ENCODE data around the gene FPR2. TPM values are rescaled to one million over a fixed set of nuclear protein-coding genes. Genes with fewer than 3 reads are reported as not detected.

The FPR2 gene
- total RNA-seq, 2 experiments from 2014 or later, result not detected

GRCh38 chr19:51716925-51717324 lies 44.1 kb upstream of the FPR2 start:
- H3K9me3 ChIP-seq (ENCODE audit: control insufficient read depth in 1 of 2, insufficient read depth in 1 of 2, low read length in 2 of 2), result peaks cover 0 to 10% of the 10 kb centered on the region in 2 experiments
- ChIA-PET POLR2A (no interaction called here), CTCF (no interaction called here)
- no peaks in the 10 kb centered on the region for H3K36me3 Mint-ChIP-seq (ENCODE audit: low read depth)
- ATAC-seq (ENCODE audit: poor library complexity), result no peak
- H3K4me1 Mint-ChIP-seq (ENCODE audit: low read depth), result no peaks in the 10 kb centered on the region
- no peak overlapping the region for H3K4me3 Mint-ChIP-seq
- peaks cover 3% of the 10 kb centered on the region for H3K9me3 Mint-ChIP-seq
- H3K27me3 ChIP-seq (ENCODE audit: control insufficient read depth in 1 of 2, insufficient read depth in 2 of 2, low read length in 2 of 2), result peaks cover 31 to 40% of the 10 kb centered on the region in 2 experiments
- intact Hi-C loops (cut with DNase I, micrococcal nuclease), result loop anchor here in 1 of 2 experiments (5.0 kb wide), 1 partner anchor 45 kb away; no protein-coding TSS in a partner anchor
- no peaks in the 10 kb centered on the region for H3K36me3 ChIP-seq (ENCODE audit: insufficient read depth, low read length)
- no peak overlapping the region for H3K27ac ChIP-seq (ENCODE audit: low read depth in 1 of 2, low read length in 2 of 2)
- no peak for DNase-seq
- H3K27me3 Mint-ChIP-seq, result peaks cover 45% of the 10 kb centered on the region
- H3K27ac Mint-ChIP-seq, result no peak overlapping the region
- no peak overlapping the region for H3K4me3 ChIP-seq (ENCODE audit: low read length)
- H3K4me1 ChIP-seq (ENCODE audit: insufficient read depth, low read length), result no peaks in the 10 kb centered on the region
- TF ChIP-seq CTCF (IDR thresholded peaks at IDR 0.05), result no peak

- intact Hi-C loops (cut with DNase I, micrococcal nuclease), result loop anchor here in 1 of 2 experiments (5.0 kb wide), 1 partner anchor 47 kb away; no protein-coding TSS in a partner anchor
- no peaks in the 10 kb centered on the region for H3K4me1 ChIP-seq (ENCODE audit: insufficient read depth, low read length)
- H3K36me3 Mint-ChIP-seq (ENCODE audit: low read depth), result no peaks in the 10 kb centered on the region
- peaks cover 64% of the 10 kb centered on the region for H3K27me3 Mint-ChIP-seq
- H3K9me3 ChIP-seq (ENCODE audit: control insufficient read depth in 1 of 2, insufficient read depth in 1 of 2, low read length in 2 of 2), result peaks cover 0 to 5% of the 10 kb centered on the region in 2 experiments
- DNase-seq, result no peak
- H3K4me3 ChIP-seq (ENCODE audit: low read length), result no peak overlapping the region
- POLR2A ChIA-PET, result no interaction called here
- H3K27me3 ChIP-seq (ENCODE audit: control insufficient read depth in 1 of 2, insufficient read depth in 2 of 2, low read length in 2 of 2), result peaks cover 34 to 40% of the 10 kb centered on the region in 2 experiments
- TF ChIP-seq CTCF (IDR thresholded peaks at IDR 0.05), result no peak
- ATAC-seq (ENCODE audit: poor library complexity), result no peak
- no peaks in the 10 kb centered on the region for H3K36me3 ChIP-seq (ENCODE audit: insufficient read depth, low read length)
- CTCF ChIA-PET, result no interaction called here
- H3K27ac ChIP-seq (ENCODE audit: low read depth in 1 of 2, low read length in 2 of 2), result no peak overlapping the region
- H3K4me3 Mint-ChIP-seq, result no peak overlapping the region
- H3K4me1 Mint-ChIP-seq (ENCODE audit: low read depth), result no peaks in the 10 kb centered on the region
- H3K9me3 Mint-ChIP-seq, result peaks cover 3% of the 10 kb centered on the region
- H3K27ac Mint-ChIP-seq, result no peak overlapping the region
Measured at GRCh38 chr19:51719251-51719988, 41.6 kb upstream of the FPR2 start.

- H3K36me3 ChIP-seq (ENCODE audit: insufficient read depth, low read length), result no peaks in the 10 kb centered on the region
- ChIA-PET CTCF (no interaction called here), POLR2A (no interaction called here)
- Mint-ChIP-seq H3K27me3 (peaks cover 72% of the 10 kb centered on the region), H3K27ac (no peak overlapping the region), H3K9me3 (no peaks in the 10 kb centered on the region), H3K36me3 (ENCODE audit: low read depth) (no peaks in the 10 kb centered on the region), H3K4me1 (ENCODE audit: low read depth) (no peaks in the 10 kb centered on the region), H3K4me3 (no peak overlapping the region)
- no peaks in the 10 kb centered on the region for H3K4me1 ChIP-seq (ENCODE audit: insufficient read depth, low read length)
- no peak for ATAC-seq (ENCODE audit: poor library complexity)
- no peak for DNase-seq
- no peak for TF ChIP-seq CTCF (IDR thresholded peaks at IDR 0.05)
- no peak overlapping the region for H3K4me3 ChIP-seq (ENCODE audit: low read length)
- peaks cover 0 to 17% of the 10 kb centered on the region in 2 experiments for H3K9me3 ChIP-seq (ENCODE audit: control insufficient read depth in 1 of 2, insufficient read depth in 1 of 2, low read length in 2 of 2)
- no peak overlapping the region for H3K27ac ChIP-seq (ENCODE audit: low read depth in 1 of 2, low read length in 2 of 2)
- intact Hi-C loops (cut with DNase I, micrococcal nuclease), result no loop called here
- peaks cover 31 to 40% of the 10 kb centered on the region in 2 experiments for H3K27me3 ChIP-seq (ENCODE audit: control insufficient read depth in 1 of 2, insufficient read depth in 2 of 2, low read length in 2 of 2)
Measured at GRCh38 chr19:51721905-51722304, 39.1 kb upstream of the FPR2 start.
